SK-N-SH (cell line): ENCODE data around the gene FAM222A. TPM values are rescaled to one million over a fixed set of nuclear protein-coding genes. Genes with fewer than 3 reads are reported as not detected.

Source experiments
- CTCF ChIA-PET: fragments of 300-600, 350-600 bp; formaldehyde crosslinking; extraction: SDS; loops from one replicate; lab custom pipeline; 2021; lab: Yijun Ruan, JAX
- POLR2A ChIA-PET: fragments of 350-600 bp; sonication (Branson Sonifier 250); formaldehyde crosslinking; extraction: SDS; loops from one replicate; lab custom pipeline; 2020; ENCODE audit warnings: antibody characterized with exemption, inconsistent platforms; lab: Yijun Ruan, JAX
- DNase-seq: peaks from one replicate; pipeline ENCODE4 v3.0.0; 2012
- H2AFZ ChIP-seq: fragments of 200-600 bp; sonication (generic); 2 replicates; pipeline ENCODE4 v1.8.1; 2016; ENCODE audit warnings: antibody characterized with exemption, mild to moderate bottlenecking, low read depth
- H3F3A ChIP-seq: fragments of 200-600 bp; sonication (generic); replicated peaks from 2 replicates; pipeline ENCODE3; 2016; ENCODE audit warnings: antibody characterized with exemption, mild to moderate bottlenecking; ENCODE audit not compliant: insufficient read depth
- H3K27ac ChIP-seq, 2 experiments: fragments of 200-500 bp in 1 of 2; fragments of 200-600 bp in 1 of 2; sonication (Bioruptor generic) in 1 of 2; sonication (generic), shearing (Covaris generic) in 1 of 2; 2 replicates each; pipeline versions ENCODE4 v1.5.1 to v1.6.1; 2014 to 2016; ENCODE audit warnings: low read depth in 2 of 2, inconsistent platforms in 1 of 2, low read length in 1 of 2, mild to moderate bottlenecking in 1 of 2, mixed read lengths in 1 of 2
- H3K27me3 ChIP-seq: fragments of 200-600 bp; sonication (generic), shearing (Covaris generic); 2 replicates; pipeline ENCODE4 v1.6.1; 2016; ENCODE audit warnings: mixed run types; ENCODE audit not compliant: insufficient read depth
- H3K36me3 ChIP-seq, 2 experiments: fragments of 200-500 bp in 1 of 2; fragments of 200-600 bp in 1 of 2; sonication (Bioruptor generic) in 1 of 2; sonication (generic) in 1 of 2; replicated peaks in 1 of 2; 2 replicates each; pipeline versions ENCODE3 to v1.5.1; 2014 to 2016; ENCODE audit warnings: low read length in 1 of 2, mild to moderate bottlenecking in 1 of 2; ENCODE audit not compliant: insufficient read depth in 2 of 2, control insufficient read depth in 1 of 2
- H3K4me1 ChIP-seq, 2 experiments: fragments of 200-500 bp in 1 of 2; fragments of 200-600 bp in 1 of 2; sonication (Bioruptor generic) in 1 of 2; sonication (generic), shearing (Covaris generic) in 1 of 2; 2 replicates each; pipeline versions ENCODE4 v1.5.1 to v1.6.1; 2014 to 2016; ENCODE audit warnings: low read depth in 1 of 2, low read length in 1 of 2, mixed run types in 1 of 2; ENCODE audit not compliant: insufficient read depth in 2 of 2, control insufficient read depth in 1 of 2
- H3K4me2 ChIP-seq: fragments of 200-600 bp; sonication (generic), shearing (Covaris generic); 2 replicates; pipeline ENCODE4 v1.6.1; 2017; ENCODE audit warnings: mixed run types
- H3K4me3 ChIP-seq, 2 experiments: fragments of 200-500 bp in 1 of 2; fragments of 200-600 bp in 1 of 2; sonication (Bioruptor generic) in 1 of 2; sonication (generic), shearing (Covaris generic) in 1 of 2; 2 replicates each; pipeline versions ENCODE4 v1.5.1 to v1.8.1; 2014 to 2016; ENCODE audit warnings: low read depth in 2 of 2, inconsistent platforms in 1 of 2, low read length in 1 of 2, mild to moderate bottlenecking in 1 of 2, mixed read lengths in 1 of 2, moderate library complexity in 1 of 2
- H3K79me2 ChIP-seq: fragments of 200-600 bp; sonication (generic); 2 replicates; pipeline ENCODE4 v1.8.1; 2017; ENCODE audit warnings: mild to moderate bottlenecking; ENCODE audit not compliant: insufficient read depth
- H3K9ac ChIP-seq: fragments of 200-600 bp; sonication (generic); 2 replicates; pipeline ENCODE4 v1.6.1; 2017; ENCODE audit warnings: mixed run types
- H3K9me2 ChIP-seq: fragments of 200-600 bp; sonication (generic); 2 replicates; pipeline ENCODE4 v1.6.1; 2017; ENCODE audit warnings: mixed run types
- H3K9me3 ChIP-seq: fragments of 200-600 bp; sonication (generic); 2 replicates; pipeline ENCODE4 v1.6.1; 2017; ENCODE audit warnings: mixed run types, mild to moderate bottlenecking, moderate library complexity
- H4K20me1 ChIP-seq: fragments of 200-600 bp; sonication (generic); 2 replicates; pipeline ENCODE4 v1.6.1; 2017; ENCODE audit warnings: mild to moderate bottlenecking, mixed run types; ENCODE audit not compliant: insufficient read depth
- FOXJ3 ChIP-seq: sonication (generic); formaldehyde crosslinking; IDR thresholded peaks from 2 replicates; pipeline ENCODE4 v1.5.1; 2020; ENCODE audit warnings: mild to moderate bottlenecking, missing genetic modification reagents
- GATA2 ChIP-seq: sonication (generic); formaldehyde crosslinking; IDR thresholded peaks from 2 replicates; pipeline ENCODE4 v1.5.0; 2020; ENCODE audit warnings: mild to moderate bottlenecking, missing genetic modification reagents
- NFIC ChIP-seq: IDR thresholded peaks from 2 replicates; pipeline ENCODE4 v1.4.0; 2012; ENCODE audit warnings: borderline replicate concordance
- POLR2AphosphoS5 ChIP-seq: IDR thresholded peaks from 2 replicates; pipeline ENCODE4 v1.6.1; 2012; ENCODE audit warnings: low read depth, low read length
- REST ChIP-seq: IDR thresholded peaks from 2 replicates; pipeline ENCODE4 v1.6.1; 2012; ENCODE audit warnings: mild to moderate bottlenecking, low read depth, low read length, moderate library complexity
- RXRA ChIP-seq: IDR thresholded peaks from 2 replicates; pipeline ENCODE4 v1.4.0; 2012; ENCODE audit warnings: low read depth, mild to moderate bottlenecking, borderline replicate concordance
- TEAD4 ChIP-seq: IDR thresholded peaks from 2 replicates; pipeline ENCODE4 v1.4.0; 2012; ENCODE audit warnings: mild to moderate bottlenecking, borderline replicate concordance; ENCODE audit not compliant: insufficient read depth
- YY1 ChIP-seq: IDR thresholded peaks from 2 replicates; pipeline ENCODE4 v1.4.0; 2012; ENCODE audit warnings: low read depth, mild to moderate bottlenecking
- WGBS: methylation state at CpG from one replicate; pipeline ENCODE4 v1.1.6; 2017; ENCODE audit warnings: low lambda C conversion rate; 5-methylcytosine and 5-hydroxymethylcytosine counted together
- polyA plus RNA-seq, 3 experiments: library from polyadenylated mRNA; depleted of rRNA; stranded (reverse); fragments of >200 nt; gene quantifications; 2 replicates each; pipeline ENCODE4 v1.2.3, GENCODE V29; 2012

Gene FAM222A
- polyA plus RNA-seq, 1 of the 3 experiments (the other 2 are of a cell fraction), result 1.6 TPM

GRCh38 chr12:109702111-109702841 lies 11.3 kb upstream of the FAM222A start:
- no peak overlapping the region for H2AFZ ChIP-seq
- CTCF ChIA-PET, result interaction anchor here (1.8 to 2.8 kb wide), 2 partner anchors 12 to 17 kb away, joined by 5 to 11 read pairs; partner anchors contain the start of gene FAM222A

GRCh38 chr12:109703684-109704083 lies 9.9 kb upstream of the FAM222A start:
- 0 out of 2 replicates have a peak, but pooled peaks have one; percentile 22 for TF ChIP-seq GATA2
- TF ChIP-seq REST, result no peak
- TF ChIP-seq RXRA, result no peak
- no peak for TF ChIP-seq TEAD4
- TF ChIP-seq NFIC, result no peak
- TF ChIP-seq POLR2AphosphoS5, result no peak
- DNase-seq, result no peak
- H3K4me3 ChIP-seq, result no peak overlapping the region

More at GRCh38 chr12:109702111-109702841, 11.3 kb upstream of the FAM222A start:
- Histone ChIP-seq H3K4me1 (peaks cover 0 to 42% of the 10 kb centered on the region in 2 experiments; a peak in 2 of 4 replicates), H3K9ac (no peak overlapping the region), H4K20me1 (no peaks in the 10 kb centered on the region), H3K27me3 (no peaks in the 10 kb centered on the region), H3K9me3 (no peaks in the 10 kb centered on the region), H3K27ac (peak overlapping the region in 1 of 2 experiments; percentile 86; a peak in 2 of 4 replicates), H3K36me3 (no peaks in the 10 kb centered on the region), H3K4me2 (no peak overlapping the region), H3K9me2 (no peaks in the 10 kb centered on the region), H3K4me3 (no peak overlapping the region), H3F3A (no peaks in the 10 kb centered on the region), H3K79me2 (no peaks in the 10 kb centered on the region)
- WGBS, result 69% methylated on average over 5 of the region's 9 CpGs
- no peak for DNase-seq
- TF ChIP-seq YY1 (no peak), FOXJ3 (CRISPR knock-in tag) (no peak)
- POLR2A ChIA-PET, result no interaction called here

More at GRCh38 chr12:109703684-109704083, 9.9 kb upstream of the FAM222A start:
- Histone ChIP-seq H3K9me2 (no peaks in the 10 kb centered on the region), H3K79me2 (no peaks in the 10 kb centered on the region), H3K9me3 (no peaks in the 10 kb centered on the region), H3K4me1 (peaks cover 0 to 43% of the 10 kb centered on the region in 2 experiments; a peak in 2 of 4 replicates), H3F3A (no peaks in the 10 kb centered on the region), H3K9ac (no peak overlapping the region), H3K27ac (no peak overlapping the region; a peak in 1 of 4 replicates), H3K4me2 (no peak overlapping the region), H4K20me1 (no peaks in the 10 kb centered on the region), H3K36me3 (no peaks in the 10 kb centered on the region), H2AFZ (no peak overlapping the region), H3K27me3 (no peaks in the 10 kb centered on the region)
- ChIA-PET POLR2A (interaction anchor here (1.6 kb wide), 2 partner anchors 11 to 58 kb away, joined by 3 read pairs; no protein-coding TSS in a partner anchor), CTCF (interaction anchor here (0.6 to 1.8 kb wide), 3 partner anchors 10 to 1331 kb away, joined by 3 to 5 read pairs (median 3); partner anchors contain the start of gene FAM222A)
- 68% methylated on average over 3 of the region's 7 CpGs for WGBS
